ENCODE results near the gene ZNF618. TPM values are rescaled to one million over a fixed set of nuclear protein-coding genes. Genes with fewer than 3 reads are reported as not detected.

Gene ZNF618
- polyA plus RNA-seq, 1 donor (not counting 4 experiments of a cell fraction or from before 2014, with no cell fraction given) = 2.5 TPM

DNA sequence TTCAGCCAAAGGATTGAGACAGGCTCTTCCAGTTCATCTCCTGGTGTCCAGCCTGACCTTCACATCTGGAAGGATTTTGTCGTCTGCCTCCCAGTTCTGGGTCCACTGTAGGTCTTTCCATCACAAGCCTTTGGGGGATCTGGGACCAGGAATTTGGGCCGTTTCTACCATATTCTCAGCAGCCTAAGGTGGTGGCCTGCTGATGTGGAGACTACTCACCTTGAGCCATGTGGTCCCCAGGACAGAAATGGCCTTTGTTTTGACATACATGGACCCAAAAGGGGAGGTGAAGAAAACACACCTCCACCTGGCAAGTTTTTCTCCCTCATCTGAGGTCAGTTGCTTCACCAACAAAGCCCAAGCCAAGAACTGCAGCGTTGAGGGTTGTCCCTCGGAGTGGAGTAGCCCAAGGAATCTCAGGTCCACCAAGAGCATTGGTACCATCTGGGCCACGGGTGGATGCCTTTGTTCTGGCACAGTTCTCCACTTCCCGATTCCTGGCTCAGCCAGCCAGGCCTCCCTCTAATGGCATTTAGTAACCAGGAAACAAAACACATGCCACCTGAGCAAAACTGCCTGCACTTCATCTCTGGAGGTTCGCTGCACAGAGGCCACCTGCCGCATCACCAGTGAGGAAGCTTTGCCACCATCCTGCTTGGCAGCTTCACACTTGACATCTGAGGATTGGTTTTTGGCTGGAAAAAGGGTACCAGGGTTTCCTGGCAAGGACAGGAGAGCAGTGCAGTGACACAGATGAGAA is 177.3 kb downstream of the ZNF618 start:
- Histone ChIP-seq H3K4me3 (ENCODE audit: control insufficient read depth in 2 of 3, extremely low read depth in 1 of 3, insufficient read depth in 2 of 3, low read depth in 1 of 3, low read length in 3 of 3) (no peak overlapping the region), H3K27me3 (ENCODE audit: control insufficient read depth, extremely low read depth, insufficient read depth, low read length) (no peaks in the 10 kb centered on the region), H3K4me1 (ENCODE audit: control insufficient read depth, extremely low read depth, insufficient read depth, low read length) (no peaks in the 10 kb centered on the region), H3K36me3 (ENCODE audit: control insufficient read depth in 2 of 2, extremely low read depth in 1 of 2, insufficient read depth in 2 of 2, low read length in 2 of 2) (peaks cover 0 to 16% of the 10 kb centered on the region in 2 experiments), H3K4me2 (ENCODE audit: control insufficient read depth, extremely low read depth, insufficient read depth, low read depth, low read length) (no peak overlapping the region), H3K9me3 (ENCODE audit: control insufficient read depth, low read depth, low read length) (no peaks in the 10 kb centered on the region), H3K9ac (ENCODE audit: control insufficient read depth, extremely low read depth, insufficient read depth, low read length) (no peak overlapping the region), H3K79me2 (ENCODE audit: control insufficient read depth, insufficient read depth, low read length) (no peaks in the 10 kb centered on the region), H3K27ac (ENCODE audit: control insufficient read depth, insufficient read depth, low read length) (no peak overlapping the region), H3K9me1 (ENCODE audit: control insufficient read depth, extremely low read depth, insufficient read depth, low read length) (no peaks in the 10 kb centered on the region), H2AFZ (ENCODE audit: control insufficient read depth, low read length) (no peak overlapping the region), H4K20me1 (ENCODE audit: control insufficient read depth, extremely low read depth, insufficient read depth, low read length) (no peaks in the 10 kb centered on the region)
- no peak for TF ChIP-seq EZH2 (IDR thresholded peaks at IDR 0.05; ENCODE audit: low read length)
- TF ChIP-seq, protein P1, sequence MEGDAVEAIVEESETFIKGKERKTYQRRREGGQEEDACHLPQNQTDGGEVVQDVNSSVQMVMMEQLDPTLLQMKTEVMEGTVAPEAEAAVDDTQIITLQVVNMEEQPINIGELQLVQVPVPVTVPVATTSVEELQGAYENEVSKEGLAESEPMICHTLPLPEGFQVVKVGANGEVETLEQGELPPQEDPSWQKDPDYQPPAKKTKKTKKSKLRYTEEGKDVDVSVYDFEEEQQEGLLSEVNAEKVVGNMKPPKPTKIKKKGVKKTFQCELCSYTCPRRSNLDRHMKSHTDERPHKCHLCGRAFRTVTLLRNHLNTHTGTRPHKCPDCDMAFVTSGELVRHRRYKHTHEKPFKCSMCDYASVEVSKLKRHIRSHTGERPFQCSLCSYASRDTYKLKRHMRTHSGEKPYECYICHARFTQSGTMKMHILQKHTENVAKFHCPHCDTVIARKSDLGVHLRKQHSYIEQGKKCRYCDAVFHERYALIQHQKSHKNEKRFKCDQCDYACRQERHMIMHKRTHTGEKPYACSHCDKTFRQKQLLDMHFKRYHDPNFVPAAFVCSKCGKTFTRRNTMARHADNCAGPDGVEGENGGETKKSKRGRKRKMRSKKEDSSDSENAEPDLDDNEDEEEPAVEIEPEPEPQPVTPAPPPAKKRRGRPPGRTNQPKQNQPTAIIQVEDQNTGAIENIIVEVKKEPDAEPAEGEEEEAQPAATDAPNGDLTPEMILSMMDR (optimal IDR thresholded peaks at IDR 0.05 in 1 of 3, IDR thresholded peaks at IDR 0.05 in 1 of 3, conservative IDR thresholded peaks at IDR 0.05 in 1 of 3; ENCODE audit: extremely low read depth in 1 of 3, insufficient read depth in 2 of 3, low read length in 3 of 3) = no peak
- DNase-seq (ENCODE audit: low read depth, low spot score) (no peak), FAIRE-seq (no peak)
- dilution Hi-C loops (cut with MboI; ENCODE audit: extremely low pct_ligation_motif_present, low sequenced_read_pairs) = no loop called here

DNA sequence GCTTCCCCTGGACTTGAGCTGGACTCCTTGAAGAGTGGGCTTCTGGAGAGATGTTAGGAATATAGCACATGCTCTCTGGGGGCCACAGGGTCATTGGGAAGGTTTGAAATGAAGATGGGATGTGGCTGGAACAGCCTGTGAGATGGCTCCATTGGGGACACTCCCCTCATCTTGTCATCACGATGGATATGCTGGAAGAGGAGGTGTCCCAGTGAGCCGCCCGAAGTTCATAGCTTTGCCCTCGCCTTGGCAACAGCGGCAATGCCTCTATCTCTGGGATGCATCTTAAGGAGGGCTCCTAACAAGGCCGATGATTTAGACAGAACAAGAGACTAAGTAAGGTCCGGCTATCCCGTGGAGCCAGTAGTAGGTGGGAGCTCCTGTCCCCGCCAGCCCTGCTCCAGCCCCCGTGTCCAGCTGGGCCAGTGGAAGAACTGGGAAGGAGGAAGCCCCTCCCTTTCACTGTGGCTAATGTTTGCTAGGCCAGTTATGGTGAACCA is 178.1 kb downstream of the ZNF618 start:
- no peaks in the 10 kb centered on the region for H3K9me3 ChIP-seq (ENCODE audit: control insufficient read depth, low read depth, low read length)
- DNase-seq (ENCODE audit: low read depth, low spot score) = no peak
- H3K79me2 ChIP-seq (ENCODE audit: control insufficient read depth, insufficient read depth, low read length) = no peaks in the 10 kb centered on the region
- FAIRE-seq = no peak
- H3K36me3 ChIP-seq (ENCODE audit: control insufficient read depth in 2 of 2, extremely low read depth in 1 of 2, insufficient read depth in 2 of 2, low read length in 2 of 2) = peaks cover 0 to 11% of the 10 kb centered on the region in 2 experiments
- H3K27me3 ChIP-seq (ENCODE audit: control insufficient read depth, extremely low read depth, insufficient read depth, low read length) = no peaks in the 10 kb centered on the region
- H3K4me2 ChIP-seq (ENCODE audit: control insufficient read depth, extremely low read depth, insufficient read depth, low read depth, low read length) = no peak overlapping the region
- H4K20me1 ChIP-seq (ENCODE audit: control insufficient read depth, extremely low read depth, insufficient read depth, low read length) = no peaks in the 10 kb centered on the region
- no peak for TF ChIP-seq EZH2 (IDR thresholded peaks at IDR 0.05; ENCODE audit: low read length)
- TF ChIP-seq, protein P1 (optimal IDR thresholded peaks at IDR 0.05 in 1 of 3, IDR thresholded peaks at IDR 0.05 in 1 of 3, conservative IDR thresholded peaks at IDR 0.05 in 1 of 3; ENCODE audit: extremely low read depth in 1 of 3, insufficient read depth in 2 of 3, low read length in 3 of 3) = no peak
- no peak overlapping the region for H3K4me3 ChIP-seq (ENCODE audit: control insufficient read depth in 2 of 3, extremely low read depth in 1 of 3, insufficient read depth in 2 of 3, low read depth in 1 of 3, low read length in 3 of 3)
- H3K9me1 ChIP-seq (ENCODE audit: control insufficient read depth, extremely low read depth, insufficient read depth, low read length) = no peaks in the 10 kb centered on the region
- no peaks in the 10 kb centered on the region for H3K4me1 ChIP-seq (ENCODE audit: control insufficient read depth, extremely low read depth, insufficient read depth, low read length)
- no peak overlapping the region for H3K9ac ChIP-seq (ENCODE audit: control insufficient read depth, extremely low read depth, insufficient read depth, low read length)
- no peak overlapping the region for H2AFZ ChIP-seq (ENCODE audit: control insufficient read depth, low read length)
- H3K27ac ChIP-seq (ENCODE audit: control insufficient read depth, insufficient read depth, low read length) = no peak overlapping the region
- dilution Hi-C loops (cut with MboI; ENCODE audit: extremely low pct_ligation_motif_present, low sequenced_read_pairs) = no loop called here
